Kidney capillary endothelial cell (primary cell): ENCODE results near the gene SIPA1L2.
"Not testable (repeated sequence)": the region's sequence is repeated elsewhere in the genome, so short reads cannot be mapped to it uniquely, and the experiment has no call there.

Experiments
- DNase-seq: peaks from one replicate; pipeline ENCODE4 v3.0.0-alpha.2; 2018; ENCODE audit warnings: low spot score

SIPA1L2 gene

DNA sequence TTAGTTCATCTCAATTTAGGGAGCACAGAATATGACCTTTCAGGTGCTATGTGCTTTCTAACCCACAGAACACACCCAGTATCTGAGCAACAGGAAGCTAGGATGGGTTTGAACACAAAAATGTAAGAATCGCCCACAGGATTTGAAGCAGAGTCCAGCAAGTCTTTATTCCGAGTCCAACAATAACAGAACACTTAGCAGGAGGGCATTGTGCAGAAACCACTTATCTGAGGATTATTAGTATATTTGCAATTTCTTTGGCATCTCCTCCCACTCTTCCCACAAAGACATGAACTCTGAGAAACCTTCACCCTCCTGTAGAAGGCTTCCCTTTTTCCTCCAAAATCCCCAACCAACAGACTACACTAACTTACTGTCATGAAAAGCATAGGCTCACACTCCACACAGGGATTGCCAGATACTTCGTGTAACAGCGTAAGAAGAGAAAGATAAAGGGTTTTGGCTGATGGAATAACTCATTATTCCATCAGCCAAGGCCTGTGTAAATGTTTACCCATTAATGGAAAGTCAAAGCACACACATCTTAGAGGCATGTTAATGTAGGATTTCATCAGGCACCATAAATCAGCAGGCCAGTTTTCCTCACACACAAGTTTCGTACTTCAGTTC is 16.1 kb downstream of the SIPA1L2 start:
- DNase-seq = no peak

DNA sequence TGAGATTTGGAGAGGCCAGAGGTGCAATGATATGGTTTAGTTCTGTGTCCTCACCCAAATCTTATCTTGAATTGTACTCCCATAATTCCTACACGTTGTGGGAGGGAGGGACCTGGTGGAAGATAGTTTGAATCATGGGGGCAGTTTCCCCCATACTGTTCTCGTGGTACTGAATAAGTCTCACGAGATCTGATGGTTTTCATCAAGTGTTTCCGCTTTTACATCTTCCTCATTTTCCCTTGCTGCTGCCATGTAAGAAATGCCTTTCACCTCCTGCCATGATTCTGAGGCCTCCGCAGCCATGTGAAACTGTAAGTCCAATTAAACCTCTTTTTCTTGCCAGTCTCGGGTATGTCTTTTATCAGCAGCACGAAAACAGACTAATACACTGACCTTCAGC is 17.1 kb downstream of the SIPA1L2 start:
- not testable (repeated sequence) for DNase-seq

DNA sequence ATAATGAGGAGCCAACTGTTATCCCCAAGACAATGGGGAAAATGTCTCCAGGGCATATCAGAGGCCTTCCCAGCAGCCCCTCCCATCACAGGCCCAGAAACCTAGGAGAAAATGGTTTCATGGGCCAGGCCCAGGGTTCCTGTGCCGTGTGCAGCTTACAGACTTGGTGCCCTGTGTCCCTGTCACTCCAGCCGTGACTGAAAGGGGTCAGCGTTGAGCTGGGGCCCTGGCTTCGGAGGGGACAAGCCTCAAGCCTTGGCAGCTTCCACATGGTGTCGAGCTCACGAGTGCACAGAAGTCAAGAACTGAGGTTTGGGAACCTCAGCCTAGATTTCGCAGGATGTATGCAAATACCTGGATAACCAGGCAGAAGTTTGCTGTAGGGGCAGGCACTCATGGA is 18.1 kb downstream of the SIPA1L2 start:
- no peak for DNase-seq

DNA sequence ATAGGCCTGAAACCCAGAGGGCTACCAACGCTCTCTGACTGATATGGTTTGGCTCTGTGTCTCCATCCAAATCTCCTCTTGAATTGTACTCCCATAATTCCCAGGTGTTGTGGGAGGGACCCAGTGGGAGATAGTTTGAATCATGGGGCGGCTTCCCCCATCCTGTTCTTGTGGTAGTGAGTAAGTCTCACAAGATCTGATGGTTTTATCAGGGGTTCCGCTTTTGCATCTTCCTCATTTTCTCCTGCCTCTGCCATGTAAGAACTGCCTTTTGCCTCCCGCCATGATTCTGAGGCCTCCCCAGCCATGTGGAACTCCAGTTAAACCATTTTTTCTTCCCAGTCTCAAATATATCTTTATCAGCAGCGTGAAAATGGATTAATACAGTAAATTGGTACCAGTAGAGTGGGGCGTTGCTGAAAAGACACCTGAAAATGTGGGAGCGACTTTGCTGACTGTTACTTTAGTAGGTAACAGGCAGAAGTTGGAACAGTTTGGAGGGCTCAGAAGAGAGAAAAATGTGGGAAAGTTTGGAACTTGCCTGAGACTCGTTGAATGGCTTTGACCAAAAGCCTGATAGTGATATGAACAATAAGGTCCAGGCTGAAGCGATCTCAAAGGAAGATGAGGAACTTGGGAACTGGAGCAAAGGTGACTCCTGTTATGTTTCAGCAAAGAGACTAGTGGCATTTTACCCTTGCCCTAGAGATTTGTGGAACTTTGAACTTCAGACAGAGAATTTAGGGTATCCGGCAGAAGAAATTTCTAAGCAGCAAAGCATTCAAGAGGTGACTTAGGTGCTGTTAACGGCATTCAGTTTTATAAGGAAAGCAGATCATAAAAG is 18.8 kb downstream of the SIPA1L2 start:
- not testable (repeated sequence) for DNase-seq

DNA sequence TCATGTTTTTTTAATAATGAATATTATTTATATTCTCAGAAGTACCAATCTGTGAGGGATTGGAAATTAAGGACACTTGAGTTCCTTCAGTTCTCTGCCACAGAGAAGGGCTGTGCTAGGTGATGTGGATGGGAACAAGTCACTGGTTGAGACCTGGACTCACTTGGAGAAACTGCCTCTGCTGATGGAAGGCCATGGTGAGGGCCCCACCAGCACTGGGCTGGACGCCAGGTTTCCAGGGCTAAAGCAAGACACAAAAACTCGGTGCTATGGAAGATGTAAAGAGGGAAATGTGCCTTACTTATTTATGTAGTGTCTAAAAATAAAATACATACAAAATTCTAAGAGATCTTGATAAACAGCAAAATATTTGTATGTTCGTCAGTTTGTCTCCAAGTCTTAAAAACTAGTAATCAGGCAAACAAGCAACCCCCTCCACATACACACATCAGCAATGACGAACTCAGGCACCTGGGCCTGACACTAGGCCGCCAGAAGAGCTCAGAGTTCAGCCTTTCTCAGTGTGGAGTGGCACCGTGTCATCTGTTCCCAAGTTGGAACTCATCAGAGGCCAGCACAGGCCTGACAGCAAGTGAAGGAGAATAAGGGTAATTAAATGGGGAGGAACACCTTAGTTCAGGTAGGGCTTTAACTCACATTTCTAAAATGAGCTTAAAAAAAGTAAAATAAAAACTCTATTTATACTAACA is 19.6 kb downstream of the SIPA1L2 start:
- no peak for DNase-seq

DNA sequence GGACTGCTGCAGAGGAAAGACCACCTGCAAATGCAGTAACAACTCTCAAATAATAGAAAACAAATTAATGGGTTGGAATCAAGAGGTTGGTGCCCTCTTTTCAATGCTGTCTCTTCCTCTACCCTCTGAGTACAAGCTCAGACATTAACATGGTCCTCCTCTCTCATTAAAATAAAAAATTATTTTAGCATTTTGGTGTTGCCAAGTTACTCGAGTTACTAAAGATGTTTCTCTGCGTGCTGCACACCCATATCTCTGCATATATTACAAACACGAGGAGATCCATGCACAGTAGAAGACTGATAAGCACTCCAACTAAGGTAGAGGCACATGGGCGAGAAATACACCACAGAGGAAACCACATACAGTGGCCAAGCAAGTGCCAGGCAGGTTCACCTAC is 21.5 kb downstream of the SIPA1L2 start:
- no peak for DNase-seq

DNA sequence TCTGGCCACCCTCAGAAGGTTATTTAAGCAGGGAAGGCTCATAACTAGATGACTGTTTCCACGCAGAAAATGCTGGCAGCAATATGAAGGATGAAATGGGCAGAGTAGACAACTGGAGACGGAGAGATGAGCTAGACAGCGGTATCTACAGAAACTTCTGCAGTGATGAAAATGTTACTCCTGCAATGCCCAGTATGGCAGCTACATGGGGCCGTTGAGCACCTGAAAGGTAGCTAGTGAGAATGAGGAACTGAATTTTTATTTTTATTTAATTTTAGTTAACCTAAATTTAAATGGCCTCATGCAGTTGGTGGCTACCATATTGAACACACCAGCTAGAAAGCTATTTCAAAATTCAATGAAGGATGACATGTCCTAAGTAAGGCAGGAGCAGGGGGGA is 27.3 kb downstream of the SIPA1L2 start:
- DNase-seq = no peak

DNA sequence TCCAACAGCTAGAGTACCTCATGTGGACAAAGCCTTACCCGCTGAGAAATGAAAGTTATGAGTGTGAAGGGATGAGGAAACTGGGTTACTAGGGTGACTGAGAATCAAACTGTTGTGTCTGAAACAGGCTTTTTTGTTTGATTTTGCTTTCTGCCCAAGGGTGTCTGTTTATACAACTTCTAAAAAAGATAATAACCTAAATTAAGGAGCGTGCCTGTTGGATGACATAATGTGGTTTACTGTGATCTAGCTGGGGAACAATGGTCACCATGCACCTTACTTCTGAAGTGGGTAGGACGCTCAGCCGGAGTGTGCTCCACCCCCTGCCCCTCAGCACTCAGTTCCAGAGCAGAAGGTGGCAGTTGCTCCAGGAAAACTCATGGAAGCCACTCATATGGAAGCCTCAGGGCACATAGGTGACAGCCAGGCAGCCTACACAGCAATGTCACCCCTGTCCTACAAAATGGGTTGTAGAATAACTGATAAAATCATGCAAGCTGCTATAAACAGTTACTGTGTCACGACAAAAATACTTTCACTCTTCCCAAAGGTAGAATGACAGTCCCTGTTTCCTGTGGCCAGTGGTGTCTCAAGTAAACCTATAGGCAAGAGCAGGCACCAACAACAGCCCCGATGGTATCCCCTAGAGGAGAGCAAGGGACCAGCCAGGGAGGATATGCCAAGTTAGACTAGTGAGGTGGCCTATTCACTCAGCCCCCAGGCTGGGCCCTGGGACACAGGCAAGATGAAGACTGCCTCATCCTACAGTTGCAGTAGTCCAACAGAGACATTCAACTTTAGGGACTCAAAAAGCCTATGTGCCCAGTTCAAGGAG is 29.3 kb downstream of the SIPA1L2 start:
- no peak for DNase-seq

DNA sequence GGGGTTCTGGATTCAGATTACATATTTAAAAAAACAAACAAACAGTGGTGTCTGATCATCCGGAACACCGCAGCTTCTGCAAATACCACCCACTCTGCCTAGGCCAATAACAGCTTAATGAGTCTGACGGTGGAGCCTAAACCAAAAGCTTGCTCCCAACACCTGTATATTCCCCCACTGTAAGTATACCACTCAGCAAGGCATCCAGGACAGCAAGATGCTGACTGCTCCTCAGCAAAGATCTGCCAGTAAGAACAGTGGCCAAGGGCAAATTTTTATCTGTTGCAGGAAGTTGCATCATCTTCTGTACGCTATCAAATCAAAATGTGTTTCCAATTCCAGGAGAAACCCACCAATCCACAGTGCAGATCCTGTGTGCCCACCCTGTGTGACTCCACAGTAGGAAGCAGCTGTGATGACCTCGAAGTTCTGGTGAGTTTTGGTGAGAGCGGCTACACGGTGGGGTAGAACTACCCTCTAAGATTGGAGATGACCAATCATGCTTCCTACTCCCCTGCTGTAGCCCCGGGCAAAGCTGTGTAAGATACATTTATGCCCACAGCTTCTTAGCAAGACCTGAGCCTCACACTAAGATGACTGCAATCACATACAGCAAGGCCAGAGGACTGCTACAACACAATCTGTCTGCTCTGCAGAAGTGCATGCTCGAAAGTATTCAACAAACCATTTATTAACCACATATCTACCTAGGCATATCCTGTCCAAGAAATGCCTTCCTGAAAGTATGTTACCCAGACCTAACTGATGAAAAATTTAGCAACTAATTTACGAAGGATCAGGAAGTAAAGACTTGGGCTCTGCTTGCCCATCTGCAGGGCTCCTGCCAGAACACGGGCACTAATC is 30.5 kb downstream of the SIPA1L2 start:
- DNase-seq = no peak

DNA sequence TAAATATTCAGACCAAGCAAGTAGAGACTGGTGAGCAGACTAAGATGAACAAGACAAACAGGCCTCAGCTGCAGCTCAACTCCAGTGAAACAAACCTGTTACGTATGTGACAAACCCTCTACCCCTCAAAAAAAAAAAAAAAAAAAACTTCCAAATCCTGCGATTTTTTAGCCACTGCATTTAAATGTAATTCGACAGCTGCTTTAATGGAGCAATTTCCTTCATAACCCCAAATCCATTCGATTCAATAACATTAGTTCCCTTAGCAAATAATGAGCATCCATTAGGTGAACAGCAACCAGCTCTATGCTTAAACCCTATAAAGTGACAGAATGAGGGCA is 31.1 kb downstream of the SIPA1L2 start:
- no peak for DNase-seq

DNA sequence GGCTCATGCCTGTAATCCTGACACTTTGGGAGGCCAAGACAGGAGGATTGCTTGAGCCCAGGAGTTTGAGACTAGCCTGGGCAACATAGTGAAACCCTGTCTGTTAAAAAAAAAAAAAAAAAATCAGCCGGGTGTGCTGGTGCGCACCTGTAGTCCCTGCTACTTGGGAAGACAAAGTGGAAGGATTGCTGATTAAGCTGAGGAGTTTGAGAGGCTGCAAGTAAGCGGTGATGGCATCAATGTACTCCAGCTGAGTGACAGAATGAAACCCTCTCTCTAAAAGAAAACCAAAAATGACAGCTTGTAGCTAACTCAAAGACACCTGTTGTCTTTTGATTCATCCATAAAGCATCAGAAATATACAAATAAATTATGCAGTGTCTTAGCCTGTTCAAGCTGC is 31.8 kb downstream of the SIPA1L2 start:
- DNase-seq = no peak

DNA sequence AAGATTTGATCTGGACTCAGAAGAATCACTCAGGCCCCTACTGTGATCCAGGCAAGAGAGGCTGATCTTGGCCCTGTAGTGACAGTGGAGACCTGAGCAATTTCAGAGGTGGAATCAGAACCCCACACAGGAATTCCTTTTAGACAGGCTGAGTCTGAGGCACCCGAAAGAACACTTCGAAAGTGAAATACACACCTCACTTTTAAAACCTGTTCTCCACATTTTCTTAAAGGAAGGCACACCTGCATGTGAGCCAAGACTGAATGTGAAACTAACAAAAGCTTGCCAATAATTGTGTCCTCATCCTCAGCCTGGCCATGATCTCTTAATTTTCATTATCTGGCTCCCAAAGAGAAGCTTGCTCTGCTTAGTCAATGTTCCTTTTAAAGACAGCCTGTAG is 32.2 kb downstream of the SIPA1L2 start:
- DNase-seq = no peak

DNA sequence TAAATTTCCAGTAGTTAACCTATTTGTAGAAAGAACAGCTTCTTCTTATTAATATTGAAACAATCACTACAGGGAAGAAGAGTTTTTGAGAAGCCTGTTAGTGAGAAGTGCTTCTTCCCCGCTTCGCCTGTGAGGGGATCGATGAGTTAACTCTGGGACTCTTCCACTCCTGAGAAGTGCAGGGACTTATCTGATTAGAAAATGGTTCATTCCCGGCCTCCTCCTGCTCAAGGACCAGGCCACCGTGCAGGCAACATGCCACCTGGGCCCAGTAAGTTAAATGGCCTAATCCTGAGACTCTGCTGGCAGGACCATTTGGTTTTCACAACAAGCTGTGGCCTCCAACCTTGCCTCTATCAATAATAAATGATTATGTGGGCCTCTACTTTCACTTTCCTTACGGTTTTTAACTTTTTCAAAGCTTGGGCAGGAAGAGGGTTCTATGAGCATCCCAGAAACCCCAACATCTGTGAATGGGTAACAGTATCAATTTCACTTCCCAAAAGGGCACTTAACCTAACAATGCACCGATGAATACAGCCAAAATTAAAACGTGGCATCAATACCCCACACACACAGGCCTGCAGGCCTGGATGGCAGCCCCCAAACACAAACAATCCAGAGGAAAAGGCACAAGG is 33.1 kb downstream of the SIPA1L2 start:
- no peak for DNase-seq

DNA sequence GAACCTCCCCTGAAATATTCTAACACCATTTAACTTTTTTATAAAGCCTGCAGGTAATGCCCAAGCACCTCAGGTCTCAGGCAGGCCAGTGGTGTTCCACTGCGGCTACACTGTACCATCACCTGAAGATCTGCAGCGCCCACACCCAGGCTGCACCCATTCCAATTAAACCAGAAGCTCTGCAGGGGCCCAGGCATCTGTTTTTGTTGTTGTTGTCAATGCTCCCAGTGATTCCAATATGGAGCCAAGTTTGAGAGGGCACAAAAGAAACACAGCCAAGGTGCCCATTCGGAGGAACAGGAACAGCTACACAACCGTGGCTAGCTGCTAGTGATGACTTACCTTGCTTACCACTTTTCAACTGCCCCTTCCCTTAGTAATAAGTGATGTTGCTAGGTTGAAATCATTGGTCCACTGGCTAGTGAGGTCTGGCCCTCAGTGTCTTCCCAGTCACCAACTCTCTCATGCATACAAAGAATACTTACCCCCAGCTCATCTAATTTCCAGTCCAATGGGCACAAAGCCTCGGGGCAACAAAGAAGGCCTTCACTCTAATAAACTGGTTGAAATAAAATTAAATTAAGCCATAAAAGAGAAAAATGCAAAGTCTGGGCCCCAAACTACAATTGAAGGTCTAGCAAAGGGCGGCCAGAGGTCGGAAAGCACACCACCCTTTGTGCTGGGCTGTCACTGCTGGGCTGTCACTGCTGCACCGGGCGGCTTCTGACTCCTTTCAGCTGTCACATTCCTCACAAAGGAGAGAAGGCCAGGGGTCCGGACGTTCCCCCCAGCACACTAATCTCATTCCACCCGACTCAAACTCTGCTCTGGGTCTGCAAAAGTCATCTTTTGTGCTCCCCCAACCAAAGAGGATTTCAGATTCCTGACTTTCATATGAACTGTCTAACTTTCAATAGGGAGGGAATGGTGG is 34.9 kb downstream of the SIPA1L2 start:
- no peak for DNase-seq

DNA sequence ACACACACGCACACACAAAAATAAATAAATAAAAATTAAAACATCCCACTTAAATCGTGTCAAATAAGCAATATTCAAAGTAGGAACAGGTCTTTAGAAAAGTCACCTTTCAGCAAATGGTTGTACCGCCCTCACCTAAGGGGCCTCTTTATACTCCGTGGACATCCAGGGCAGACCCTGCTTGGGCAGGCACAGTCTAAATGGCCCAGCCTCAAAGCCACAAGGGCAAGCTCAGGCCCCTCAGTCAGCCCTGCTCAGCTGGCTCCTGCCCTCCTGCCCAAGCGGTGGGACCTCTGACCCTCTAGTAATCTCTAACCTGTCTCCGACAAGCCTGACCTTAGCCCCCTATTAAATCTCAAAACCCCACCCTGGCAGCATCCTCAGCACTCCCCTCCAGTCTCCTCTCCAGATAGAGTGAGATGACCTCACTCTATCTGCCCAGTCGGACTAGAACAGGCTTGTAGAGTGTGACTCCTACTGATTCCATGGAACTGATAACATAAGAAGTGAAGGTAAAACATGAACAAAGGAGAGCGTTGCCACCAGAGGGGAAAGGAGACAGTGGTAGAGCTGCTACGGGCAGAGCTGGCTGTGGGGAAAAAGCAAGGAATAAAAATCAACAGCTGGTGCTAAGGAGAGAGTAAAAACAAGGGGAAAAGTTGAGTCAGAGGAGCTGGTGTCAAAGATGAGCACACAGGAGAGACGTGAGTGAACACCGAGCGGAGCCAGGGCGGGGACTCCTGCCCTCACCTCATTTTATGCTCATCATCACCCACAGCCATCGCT is 36.0 kb downstream of the SIPA1L2 start:
- DNase-seq = no peak

DNA sequence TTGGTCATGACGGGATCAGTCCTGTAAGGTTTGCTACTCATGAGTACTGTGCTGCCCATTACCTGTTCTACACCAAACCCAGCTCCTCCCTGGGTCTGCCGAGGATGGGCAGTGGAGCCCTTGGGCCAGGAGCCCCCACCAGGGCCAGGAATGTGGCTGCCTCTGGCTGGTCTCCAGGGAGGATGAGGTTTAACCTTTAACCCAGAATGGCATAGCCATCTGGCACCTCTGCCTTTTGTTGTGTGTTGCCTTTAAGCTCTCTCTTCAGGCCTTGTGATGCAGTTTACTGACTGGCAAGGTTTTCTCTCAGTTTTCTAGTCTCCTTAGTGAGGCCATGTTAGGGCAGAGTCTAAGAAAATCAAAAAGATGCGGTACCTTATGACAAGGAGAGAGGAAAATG is 38.6 kb downstream of the SIPA1L2 start:
- no peak for DNase-seq

DNA sequence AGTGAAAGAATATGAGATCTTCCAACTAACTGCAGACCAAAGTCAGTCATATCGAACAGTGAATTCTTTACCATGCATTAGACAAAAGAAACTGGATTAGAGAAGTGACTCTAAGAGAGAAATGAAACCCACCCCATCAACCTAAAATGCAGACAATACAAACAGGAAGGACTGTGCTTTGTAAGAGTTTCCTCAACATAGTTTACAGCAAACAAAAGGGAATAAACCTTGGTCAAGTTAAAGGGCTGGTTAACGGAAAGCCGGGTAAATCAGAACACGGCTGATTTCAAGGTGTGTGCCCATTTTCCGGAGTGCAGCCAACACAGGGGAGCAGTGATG is 39.2 kb downstream of the SIPA1L2 start:
- no peak for DNase-seq

DNA sequence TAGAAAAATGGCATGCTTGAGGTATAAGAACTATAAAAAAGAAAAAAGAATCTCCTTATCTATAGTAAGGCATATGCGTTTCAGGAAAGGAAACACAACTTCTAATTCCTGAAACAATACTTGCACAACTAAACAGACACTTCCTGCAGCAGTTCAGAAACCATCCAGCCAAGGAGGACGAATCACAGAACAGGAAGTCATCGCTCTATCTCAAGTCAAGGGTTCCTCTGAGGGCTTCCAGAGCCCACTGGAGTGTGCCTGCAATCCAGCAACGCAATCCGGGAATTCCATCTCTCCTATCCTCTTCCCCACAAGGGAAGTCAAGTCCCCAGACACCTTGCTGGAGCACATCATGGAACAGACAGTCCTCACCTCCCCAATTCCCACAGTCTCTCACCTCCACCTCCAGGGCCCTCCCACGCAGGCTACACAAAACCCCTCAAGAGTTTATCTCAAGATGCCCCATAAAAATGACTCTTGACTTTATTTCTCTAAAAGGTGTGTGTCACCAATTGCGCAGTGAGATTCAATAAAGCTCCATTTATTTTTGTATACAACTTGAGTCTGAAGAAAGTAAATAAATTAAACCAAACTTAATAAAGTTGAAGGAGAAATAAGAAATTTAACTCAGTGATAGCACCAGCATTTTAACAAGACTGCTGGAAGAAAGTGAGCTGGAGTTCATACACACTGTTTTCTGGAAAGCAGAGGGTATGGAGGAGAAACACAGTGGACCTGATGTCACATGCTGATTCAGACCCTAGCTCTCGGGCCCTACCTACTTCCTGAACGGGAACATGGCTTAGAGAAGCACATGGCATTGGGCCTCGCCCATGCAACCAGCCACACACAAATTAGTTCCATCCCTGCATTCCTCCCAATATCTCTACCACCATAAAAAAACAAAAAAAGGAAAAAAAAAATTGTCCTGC is 39.9 kb downstream of the SIPA1L2 start:
- DNase-seq = peak; percentile 73
